GM19324 (cell line): ENCODE measurements around the gene HSPA8.
"Not testable (repeated sequence)": the region's sequence is repeated elsewhere in the genome, so short reads cannot be mapped to it uniquely, and the experiment has no call there.

ENCODE experiments used
- ATAC-seq: cut with Tn5 transposase; IDR thresholded peaks from one replicate; pipeline ENCODE4 v1.9.1; 2021; ENCODE audit warnings: mild to moderate bottlenecking, moderate library complexity; ENCODE audit not compliant: unreplicated experiment, low FRiP score

Gene HSPA8

GRCh38 chr11:123073343-123074057 is 11.6 kb upstream of the HSPA8 start:
- no peak for ATAC-seq

GRCh38 chr11:123072762-123073161 is 10.8 kb upstream of the HSPA8 start:
- ATAC-seq: no peak

- no peak for ATAC-seq
Measured at GRCh38 chr11:123072332-123072761, 10.4 kb upstream of the HSPA8 start.

GRCh38 chr11:123069908-123070821 is 8.2 kb upstream of the HSPA8 start:
- ATAC-seq: peak; percentile 55

GRCh38 chr11:123065621-123066020 is 3.7 kb upstream of the HSPA8 start:
- no peak for ATAC-seq

GRCh38 chr11:123063826-123064657 is 2.1 kb upstream of the HSPA8 start:
- no peak for ATAC-seq

- ATAC-seq: no peak
Measured at GRCh38 chr11:123062892-123063825, 1.2 kb upstream of the HSPA8 start.

GRCh38 chr11:123062158-123062891 is 389 bp upstream of the HSPA8 start:
- ATAC-seq: peak; percentile 95

GRCh38 chr11:123060277-123061000 is 1.5 kb downstream of the HSPA8 start:
- no peak for ATAC-seq

- ATAC-seq: not testable (repeated sequence)
Measured at GRCh38 chr11:123059041-123059920, 2.7 kb downstream of the HSPA8 start.

- ATAC-seq: no peak
Measured at GRCh38 chr11:123057661-123058305, 4.2 kb downstream of the HSPA8 start.

GRCh38 chr11:123056835-123057491 is 5.0 kb downstream of the HSPA8 start:
- ATAC-seq: no peak

GRCh38 chr11:123055191-123055901 is 6.6 kb downstream of the HSPA8 start:
- ATAC-seq: no peak

- peak; percentile 53 for ATAC-seq
Measured at GRCh38 chr11:123054301-123055065, 7.5 kb downstream of the HSPA8 start.
